T-helper 2 cell treated with Interferon-gamma antibody and Interleukin-4, amounts not matched to agents 100 ng/mL and 5 ng/mL, for 36 hours (primary cell): ENCODE measurements around the gene DCBLD1. TPM values are rescaled to one million over a fixed set of nuclear protein-coding genes. Genes with fewer than 3 reads are reported as not detected.

Source experiments
- intact Hi-C: fragments of 100-400 bp; cut with micrococcal nuclease; formaldehyde crosslinking; loops from one replicate; pipeline ENCODE4 v1.15.1; 2023
- total RNA-seq: library from RNA; stranded (reverse); gene quantifications from 2 replicates; pipeline ENCODE4 v1.2.3, GENCODE V29; 2022

DCBLD1 gene
- total RNA-seq, 1 donor from 2014 or later: 5.3 TPM

GRCh38 chr6:117552618-117553017 lies 70.1 kb downstream of the DCBLD1 start:
- intact Hi-C loops: no loop called here

GRCh38 chr6:117553142-117553541 lies 70.7 kb downstream of the DCBLD1 start:
- intact Hi-C loops: no loop called here

GRCh38 chr6:117555262-117555849 lies 72.9 kb downstream of the DCBLD1 start:
- intact Hi-C loops: loop anchor here (1.0 kb wide), 1 partner anchor 209 kb away; no protein-coding TSS in a partner anchor

GRCh38 chr6:117555882-117556498 lies 73.5 kb downstream of the DCBLD1 start:
- intact Hi-C loops: loop anchor here (1.0 to 2.0 kb wide), 4 partner anchors 49 to 210 kb away; no protein-coding TSS in a partner anchor

GRCh38 chr6:117557951-117558350 lies 75.5 kb downstream of the DCBLD1 start:
- intact Hi-C loops: loop anchor here (2.0 kb wide), 1 partner anchor 47 kb away; no protein-coding TSS in a partner anchor

- intact Hi-C loops: no loop called here
These were observed 76.3 kb downstream of the DCBLD1 start for GRCh38 chr6:117558818-117559217.

GRCh38 chr6:117559299-117559698 lies 76.8 kb downstream of the DCBLD1 start:
- intact Hi-C loops: no loop called here

GRCh38 chr6:117561128-117561527 lies 78.7 kb downstream of the DCBLD1 start:
- intact Hi-C loops: no loop called here

- intact Hi-C loops: no loop called here
These were observed 82.2 kb downstream of the DCBLD1 start for GRCh38 chr6:117564681-117565080.

GRCh38 chr6:117568247-117568646 lies 85.8 kb downstream of the DCBLD1 start:
- intact Hi-C loops: no loop called here

- intact Hi-C loops: no loop called here
These were observed 86.4 kb downstream of the DCBLD1 start for GRCh38 chr6:117568831-117569410.

GRCh38 chr6:117573006-117573680 lies 90.7 kb downstream of the DCBLD1 start:
- intact Hi-C loops: no loop called here

- intact Hi-C loops: no loop called here
These were observed 91.7 kb downstream of the DCBLD1 start for GRCh38 chr6:117574198-117574597.

- intact Hi-C loops: no loop called here
These were observed 103.2 kb downstream of the DCBLD1 start for GRCh38 chr6:117585647-117586046.

GRCh38 chr6:117590447-117590846 lies 108.0 kb downstream of the DCBLD1 start:
- intact Hi-C loops: no loop called here

- intact Hi-C loops: no loop called here
These were observed 108.9 kb downstream of the DCBLD1 start for GRCh38 chr6:117591405-117591804.

GRCh38 chr6:117592983-117593759 lies 110.7 kb downstream of the DCBLD1 start:
- intact Hi-C loops: no loop called here

- intact Hi-C loops: no loop called here
These were observed 112.8 kb downstream of the DCBLD1 start for GRCh38 chr6:117595099-117595923.

- intact Hi-C loops: no loop called here
These were observed 115.3 kb downstream of the DCBLD1 start for GRCh38 chr6:117597755-117598154.
